Liver (tissue), 3 donors: ENCODE data around the gene SMIM35.

Source experiments
- FOXA1 ChIP-seq: IDR thresholded peaks from 2 replicates; pipeline ENCODE4 v1.6.1; 2016; ENCODE audit warnings: antibody characterized with exemption
- JUND ChIP-seq, 2 donors: IDR thresholded peaks; 2 replicates each; pipeline ENCODE4 v1.6.1; 2016; ENCODE audit warnings: antibody characterized with exemption in 2 of 2
- RAD21 ChIP-seq, 2 donors: IDR thresholded peaks; 2 replicates each; pipeline ENCODE4 v1.6.1; 2016; ENCODE audit warnings: antibody characterized with exemption in 2 of 2, mild to moderate bottlenecking in 2 of 2
- SP1 ChIP-seq: IDR thresholded peaks from 2 replicates; pipeline ENCODE4 v1.6.1; 2018; ENCODE audit warnings: antibody characterized with exemption, mild to moderate bottlenecking
- TF ChIP-seq, protein P1 (sequence below): IDR thresholded peaks from 2 replicates; pipeline ENCODE4 v1.6.1; 2016; ENCODE audit warnings: antibody characterized with exemption
- TF ChIP-seq, protein P2 (sequence below): fragments of 150-350 bp; IDR thresholded peaks from 2 replicates; pipeline ENCODE4 v1.5.1; 2017; ENCODE audit warnings: improper control_type of control experiment, low read depth, low read length; ENCODE audit not compliant: missing input control
- TF ChIP-seq, protein P3 (sequence below): IDR thresholded peaks from 2 replicates; pipeline ENCODE4 v1.6.1; 2016; ENCODE audit warnings: antibody characterized with exemption
- donor health status: healthy.
- donor health status: healthy.

DNA sequence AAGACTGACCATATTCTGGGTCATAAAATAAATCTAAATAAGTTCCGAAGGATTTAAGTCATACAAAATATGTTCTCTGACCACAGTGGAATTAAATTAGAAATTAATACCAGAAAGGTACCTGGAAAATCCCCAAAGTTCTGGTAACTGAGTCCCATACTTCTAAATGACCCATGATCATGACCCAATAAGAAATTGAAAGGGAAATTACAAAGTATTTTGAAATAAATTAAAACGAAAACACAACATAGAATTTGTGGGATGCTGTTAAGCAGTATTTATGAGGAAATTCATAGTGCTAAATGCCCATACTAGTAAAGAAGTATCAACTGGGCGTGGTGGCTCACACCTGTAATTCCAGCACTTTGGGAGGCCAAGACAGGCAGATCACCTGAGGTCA lies 123.9 kb downstream of the SMIM35 start:
- TF ChIP-seq, protein P1, sequence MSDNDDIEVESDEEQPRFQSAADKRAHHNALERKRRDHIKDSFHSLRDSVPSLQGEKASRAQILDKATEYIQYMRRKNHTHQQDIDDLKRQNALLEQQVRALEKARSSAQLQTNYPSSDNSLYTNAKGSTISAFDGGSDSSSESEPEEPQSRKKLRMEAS: no peak
- TF ChIP-seq, protein P2, sequence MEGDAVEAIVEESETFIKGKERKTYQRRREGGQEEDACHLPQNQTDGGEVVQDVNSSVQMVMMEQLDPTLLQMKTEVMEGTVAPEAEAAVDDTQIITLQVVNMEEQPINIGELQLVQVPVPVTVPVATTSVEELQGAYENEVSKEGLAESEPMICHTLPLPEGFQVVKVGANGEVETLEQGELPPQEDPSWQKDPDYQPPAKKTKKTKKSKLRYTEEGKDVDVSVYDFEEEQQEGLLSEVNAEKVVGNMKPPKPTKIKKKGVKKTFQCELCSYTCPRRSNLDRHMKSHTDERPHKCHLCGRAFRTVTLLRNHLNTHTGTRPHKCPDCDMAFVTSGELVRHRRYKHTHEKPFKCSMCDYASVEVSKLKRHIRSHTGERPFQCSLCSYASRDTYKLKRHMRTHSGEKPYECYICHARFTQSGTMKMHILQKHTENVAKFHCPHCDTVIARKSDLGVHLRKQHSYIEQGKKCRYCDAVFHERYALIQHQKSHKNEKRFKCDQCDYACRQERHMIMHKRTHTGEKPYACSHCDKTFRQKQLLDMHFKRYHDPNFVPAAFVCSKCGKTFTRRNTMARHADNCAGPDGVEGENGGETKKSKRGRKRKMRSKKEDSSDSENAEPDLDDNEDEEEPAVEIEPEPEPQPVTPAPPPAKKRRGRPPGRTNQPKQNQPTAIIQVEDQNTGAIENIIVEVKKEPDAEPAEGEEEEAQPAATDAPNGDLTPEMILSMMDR: no peak
- TF ChIP-seq SP1 (no peak), RAD21 (IDR thresholded peaks at IDR 0.05) (no peak), JUND (IDR thresholded peaks at IDR 0.05) (no peak), FOXA1 (no peak)
- TF ChIP-seq, protein P3, sequence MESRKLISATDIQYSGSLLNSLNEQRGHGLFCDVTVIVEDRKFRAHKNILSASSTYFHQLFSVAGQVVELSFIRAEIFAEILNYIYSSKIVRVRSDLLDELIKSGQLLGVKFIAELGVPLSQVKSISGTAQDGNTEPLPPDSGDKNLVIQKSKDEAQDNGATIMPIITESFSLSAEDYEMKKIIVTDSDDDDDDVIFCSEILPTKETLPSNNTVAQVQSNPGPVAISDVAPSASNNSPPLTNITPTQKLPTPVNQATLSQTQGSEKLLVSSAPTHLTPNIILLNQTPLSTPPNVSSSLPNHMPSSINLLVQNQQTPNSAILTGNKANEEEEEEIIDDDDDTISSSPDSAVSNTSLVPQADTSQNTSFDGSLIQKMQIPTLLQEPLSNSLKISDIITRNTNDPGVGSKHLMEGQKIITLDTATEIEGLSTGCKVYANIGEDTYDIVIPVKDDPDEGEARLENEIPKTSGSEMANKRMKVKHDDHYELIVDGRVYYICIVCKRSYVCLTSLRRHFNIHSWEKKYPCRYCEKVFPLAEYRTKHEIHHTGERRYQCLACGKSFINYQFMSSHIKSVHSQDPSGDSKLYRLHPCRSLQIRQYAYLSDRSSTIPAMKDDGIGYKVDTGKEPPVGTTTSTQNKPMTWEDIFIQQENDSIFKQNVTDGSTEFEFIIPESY: no peak
